Fibroblast of villous mesenchyme (primary cell): ENCODE data around the gene CNOT4. TPM values are rescaled to one million over a fixed set of nuclear protein-coding genes. Genes with fewer than 3 reads are reported as not detected.
"Not testable (repeated sequence)": the region's sequence is repeated elsewhere in the genome, so short reads cannot be mapped to it uniquely, and the experiment has no call there.

Experiments
- DNase-seq: peaks from one replicate; pipeline ENCODE4 v3.0.0-alpha.2; 2010; ENCODE audit warnings: low read depth
- H3K4me3 ChIP-seq: 2 replicates; pipeline ENCODE4 v1.5.1; 2011; ENCODE audit warnings: low read depth, mild to moderate bottlenecking, low read length
- CTCF ChIP-seq: IDR thresholded peaks from 2 replicates; pipeline ENCODE4 v1.5.1; 2012; ENCODE audit warnings: low read depth, mild to moderate bottlenecking, low read length; ENCODE audit not compliant: insufficient read depth
- total RNA-seq: library from RNA; depleted of rRNA; stranded (reverse); fragments of >200 nt; gene quantifications from 2 replicates; pipeline ENCODE4 v1.2.3, GENCODE V29; 2012

CNOT4 gene
- total RNA-seq, 1 donor = 16.4 TPM

- DNase-seq = no peak
- H3K4me3 ChIP-seq = no peak overlapping the region
- TF ChIP-seq CTCF = no peak
Observed at GRCh38 chr7:135327458-135327857, 182.4 kb downstream of the CNOT4 start.

- no peak overlapping the region for H3K4me3 ChIP-seq
- TF ChIP-seq CTCF = no peak
- no peak for DNase-seq
Observed at GRCh38 chr7:135326636-135327280, 183.1 kb downstream of the CNOT4 start.

GRCh38 chr7:135322571-135323340 is 187.1 kb downstream of the CNOT4 start:
- TF ChIP-seq CTCF = no peak
- H3K4me3 ChIP-seq = no peak overlapping the region
- DNase-seq = no peak

GRCh38 chr7:135321556-135321955 is 188.3 kb downstream of the CNOT4 start:
- no peak overlapping the region for H3K4me3 ChIP-seq
- no peak for TF ChIP-seq CTCF
- peak; percentile 64 for DNase-seq

- DNase-seq, H3K4me3 ChIP-seq: not testable (repeated sequence)
Observed at GRCh38 chr7:135320953-135321352, 188.9 kb downstream of the CNOT4 start.

- no peak overlapping the region for H3K4me3 ChIP-seq
- TF ChIP-seq CTCF = no peak
- DNase-seq = peak; percentile 73
Observed at GRCh38 chr7:135320268-135320667, 189.6 kb downstream of the CNOT4 start.

GRCh38 chr7:135317676-135318325 is 192.1 kb downstream of the CNOT4 start:
- peak; percentile 29 for DNase-seq
- TF ChIP-seq CTCF = no peak
- H3K4me3 ChIP-seq = no peak overlapping the region
